Hepatocyte (in vitro differentiated cells): ENCODE results near the gene FAM167B. TPM values are rescaled to one million over a fixed set of nuclear protein-coding genes. Genes with fewer than 3 reads are reported as not detected.

Experiments
- DNase-seq: peaks from one replicate; pipeline ENCODE4 v3.0.0-alpha.2; 2016; ENCODE audit warnings: low spot score
- H2AFZ ChIP-seq: fragments of 200-600 bp; sonication (generic); 2 replicates; pipeline ENCODE4 v1.6.0; 2016; ENCODE audit warnings: antibody characterized with exemption, mild to moderate bottlenecking
- H3K27ac ChIP-seq: fragments of 200-600 bp; sonication (generic); 2 replicates; pipeline ENCODE4 v1.5.1; 2016; ENCODE audit warnings: mild to moderate bottlenecking
- H3K27me3 ChIP-seq: fragments of 200-600 bp; sonication (generic); 2 replicates; pipeline ENCODE4 v1.6.1; 2016
- H3K36me3 ChIP-seq: fragments of 200-600 bp; sonication (generic); replicated peaks from 2 replicates; pipeline ENCODE4 v1.5.1; 2016; ENCODE audit warnings: low read depth; ENCODE audit not compliant: insufficient read depth
- H3K4me1 ChIP-seq: fragments of 200-600 bp; sonication (generic); 2 replicates; pipeline ENCODE4 v1.5.1; 2016; ENCODE audit warnings: mild to moderate bottlenecking, moderate library complexity; ENCODE audit not compliant: insufficient read depth
- H3K4me2 ChIP-seq: fragments of 200-600 bp; sonication (generic); 2 replicates; pipeline ENCODE4 v1.6.0; 2016
- H3K4me3 ChIP-seq: fragments of 200-600 bp; sonication (generic); 2 replicates; pipeline ENCODE4 v1.5.1; 2016; ENCODE audit warnings: mild to moderate bottlenecking
- H3K79me2 ChIP-seq: fragments of 200-600 bp; sonication (generic); 2 replicates; pipeline ENCODE4 v1.6.0; 2017; ENCODE audit warnings: mild to moderate bottlenecking
- H3K9me2 ChIP-seq: fragments of 200-600 bp; sonication (generic); replicated peaks from 2 replicates; pipeline ENCODE4 v1.6.0; 2017; ENCODE audit warnings: mild to moderate bottlenecking; ENCODE audit not compliant: insufficient read depth
- H3K9me3 ChIP-seq: fragments of 200-600 bp; sonication (generic); 2 replicates; pipeline ENCODE4 v1.5.1; 2016; ENCODE audit warnings: low read depth, mild to moderate bottlenecking
- H4K20me1 ChIP-seq: fragments of 200-600 bp; sonication (generic); 2 replicates; pipeline ENCODE4 v1.6.0; 2016; ENCODE audit warnings: mild to moderate bottlenecking; ENCODE audit not compliant: insufficient read depth, poor library complexity, severe bottlenecking
- EZH2 ChIP-seq: fragments of 200-600 bp; sonication (generic); IDR thresholded peaks from 2 replicates; pipeline ENCODE4 v1.6.1; 2016; ENCODE audit warnings: antibody characterized with exemption, mild to moderate bottlenecking, borderline replicate concordance
- EZH2phosphoT487 ChIP-seq: fragments of 200-600 bp; sonication (generic); IDR thresholded peaks from one replicate; pipeline ENCODE4 v1.6.1; 2018; ENCODE audit warnings: antibody characterized with exemption, mild to moderate bottlenecking, low read depth, moderate library complexity; ENCODE audit not compliant: unreplicated experiment, severe bottlenecking
- WGBS: methylation state at CpG from one replicate; pipeline ENCODE4 v1.1.6; 2016; ENCODE audit warnings: low lambda C conversion rate; ENCODE audit errors: missing lambda C conversion rate; 5-methylcytosine and 5-hydroxymethylcytosine counted together
- polyA plus RNA-seq: library from polyadenylated mRNA; unstranded; fragments of >200 nt; fragmentation: Nextera tagmentation; extraction: Ambion mirVana; gene quantifications from 2 replicates; pipeline ENCODE4 v1.2.1, GENCODE V29; 2016
- total RNA-seq: library from RNA; depleted of rRNA; stranded (reverse); fragments of >200 nt; gene quantifications from 2 replicates; pipeline ENCODE4 v1.2.3, GENCODE V29; 2014
- TF ChIP-seq, protein P1 (sequence below): fragments of 200-600 bp; sonication (generic); IDR thresholded peaks from 2 replicates; pipeline ENCODE4 v1.5.1; 2016; ENCODE audit warnings: antibody characterized with exemption, mild to moderate bottlenecking; ENCODE audit not compliant: poor library complexity

The FAM167B gene
- total and polyA plus RNA-seq, 2 experiments from 2014 or later = 0.53 to 0.75 TPM

DNA sequence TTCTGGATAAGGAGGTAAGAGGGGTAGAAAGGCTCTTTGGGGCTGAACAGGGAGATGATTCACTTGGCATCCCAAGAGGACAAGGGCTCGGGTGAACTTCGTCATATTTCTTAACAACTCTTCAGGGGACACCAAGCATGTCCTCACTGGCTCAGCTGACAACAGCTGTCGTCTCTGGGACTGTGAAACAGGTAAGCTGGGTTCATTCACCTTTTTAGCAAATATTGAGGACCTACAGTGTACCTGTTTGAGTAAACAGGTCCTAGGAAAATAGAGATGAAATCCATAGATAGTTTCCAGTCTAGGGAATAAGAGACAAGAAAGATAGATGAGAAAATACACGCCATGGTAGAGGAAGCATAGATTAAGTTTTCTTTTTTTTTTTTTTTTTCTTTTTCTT is 22.7 kb upstream of the FAM167B start:
- H3K9me2 ChIP-seq = no peaks in the 10 kb centered on the region
- peaks cover 44% of the 10 kb centered on the region for H3K79me2 ChIP-seq
- TF ChIP-seq EZH2 (no peak), EZH2phosphoT487 (no peak)
- no peak overlapping the region for H2AFZ ChIP-seq
- H3K4me1 ChIP-seq = peaks cover 24% of the 10 kb centered on the region
- H3K4me3 ChIP-seq = no peak overlapping the region
- H3K27ac ChIP-seq = peak overlapping the region; percentile 97
- WGBS = 96% methylated on average over 4 of the region's 4 CpGs
- no peaks in the 10 kb centered on the region for H4K20me1 ChIP-seq
- no peaks in the 10 kb centered on the region for H3K27me3 ChIP-seq
- DNase-seq = no peak
- no peaks in the 10 kb centered on the region for H3K9me3 ChIP-seq
- H3K36me3 ChIP-seq = no peaks in the 10 kb centered on the region
- H3K4me2 ChIP-seq = no peak overlapping the region

DNA sequence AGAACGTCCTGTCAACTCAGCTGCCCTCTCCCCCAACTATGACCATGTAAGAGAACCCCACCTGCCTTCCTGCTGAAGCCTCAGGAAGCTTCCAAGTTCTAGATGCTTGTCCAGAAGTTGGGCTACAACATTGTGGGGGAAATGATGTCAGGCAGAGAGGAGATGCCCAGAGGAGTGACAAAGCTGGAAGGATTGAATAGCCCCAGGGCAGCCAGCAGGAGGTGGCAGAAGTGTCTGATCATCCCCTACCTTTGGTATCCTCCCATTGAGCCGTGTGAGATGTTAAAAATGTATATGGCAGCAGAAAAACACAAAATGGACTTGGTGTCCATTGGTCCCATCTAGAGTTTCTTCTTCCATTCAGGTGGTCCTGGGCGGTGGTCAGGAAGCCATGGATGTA is 18.3 kb upstream of the FAM167B start:
- H3K4me2 ChIP-seq = no peak overlapping the region
- TF ChIP-seq EZH2phosphoT487 (no peak), EZH2 (no peak)
- TF ChIP-seq, protein P1, sequence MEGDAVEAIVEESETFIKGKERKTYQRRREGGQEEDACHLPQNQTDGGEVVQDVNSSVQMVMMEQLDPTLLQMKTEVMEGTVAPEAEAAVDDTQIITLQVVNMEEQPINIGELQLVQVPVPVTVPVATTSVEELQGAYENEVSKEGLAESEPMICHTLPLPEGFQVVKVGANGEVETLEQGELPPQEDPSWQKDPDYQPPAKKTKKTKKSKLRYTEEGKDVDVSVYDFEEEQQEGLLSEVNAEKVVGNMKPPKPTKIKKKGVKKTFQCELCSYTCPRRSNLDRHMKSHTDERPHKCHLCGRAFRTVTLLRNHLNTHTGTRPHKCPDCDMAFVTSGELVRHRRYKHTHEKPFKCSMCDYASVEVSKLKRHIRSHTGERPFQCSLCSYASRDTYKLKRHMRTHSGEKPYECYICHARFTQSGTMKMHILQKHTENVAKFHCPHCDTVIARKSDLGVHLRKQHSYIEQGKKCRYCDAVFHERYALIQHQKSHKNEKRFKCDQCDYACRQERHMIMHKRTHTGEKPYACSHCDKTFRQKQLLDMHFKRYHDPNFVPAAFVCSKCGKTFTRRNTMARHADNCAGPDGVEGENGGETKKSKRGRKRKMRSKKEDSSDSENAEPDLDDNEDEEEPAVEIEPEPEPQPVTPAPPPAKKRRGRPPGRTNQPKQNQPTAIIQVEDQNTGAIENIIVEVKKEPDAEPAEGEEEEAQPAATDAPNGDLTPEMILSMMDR = no peak
- no peaks in the 10 kb centered on the region for H4K20me1 ChIP-seq
- H3K27me3 ChIP-seq = no peaks in the 10 kb centered on the region
- H3K9me2 ChIP-seq = no peaks in the 10 kb centered on the region
- 89% methylated on average over 3 of the region's 3 CpGs for WGBS
- H3K36me3 ChIP-seq = no peaks in the 10 kb centered on the region
- no peak for DNase-seq
- no peaks in the 10 kb centered on the region for H3K9me3 ChIP-seq
- no peak overlapping the region for H3K4me3 ChIP-seq
- no peak overlapping the region for H2AFZ ChIP-seq
- peaks cover 2% of the 10 kb centered on the region for H3K4me1 ChIP-seq
- H3K79me2 ChIP-seq = peaks cover 5% of the 10 kb centered on the region
- H3K27ac ChIP-seq = no peak overlapping the region

DNA sequence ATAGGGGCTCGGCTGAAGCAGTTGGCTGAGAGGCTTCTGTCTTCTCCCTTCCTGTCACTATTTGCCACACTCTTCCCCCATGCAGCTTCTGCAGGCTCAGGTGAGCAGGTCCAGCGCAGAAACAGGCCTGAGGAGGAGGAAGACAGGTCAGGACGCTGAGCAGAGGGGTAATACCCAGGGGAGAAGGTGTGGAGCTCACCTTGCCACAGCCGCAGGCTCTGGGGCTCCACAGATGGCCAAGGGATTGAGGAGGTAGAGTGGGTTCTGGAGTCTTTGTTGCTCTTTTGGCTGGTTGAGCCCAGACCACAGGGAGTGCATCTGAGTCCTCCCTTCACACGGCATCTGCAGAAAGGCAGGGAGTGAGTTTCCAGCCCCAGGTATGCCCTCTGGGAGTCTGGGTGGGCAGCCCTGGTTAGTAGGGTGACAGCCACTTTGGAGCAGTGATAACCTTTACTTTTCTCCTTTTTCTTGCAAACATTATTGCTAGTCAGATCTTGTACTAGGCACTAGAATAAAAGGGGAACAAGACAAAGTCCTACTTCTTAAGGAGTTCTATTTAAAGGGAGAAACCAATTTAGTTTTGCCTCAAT is 15.1 kb upstream of the FAM167B start:
- TF ChIP-seq EZH2phosphoT487 = no peak
- TF ChIP-seq EZH2 = no peak
- TF ChIP-seq, protein P1 = no peak
- WGBS = 96% methylated on average over 5 of the region's 5 CpGs

DNA sequence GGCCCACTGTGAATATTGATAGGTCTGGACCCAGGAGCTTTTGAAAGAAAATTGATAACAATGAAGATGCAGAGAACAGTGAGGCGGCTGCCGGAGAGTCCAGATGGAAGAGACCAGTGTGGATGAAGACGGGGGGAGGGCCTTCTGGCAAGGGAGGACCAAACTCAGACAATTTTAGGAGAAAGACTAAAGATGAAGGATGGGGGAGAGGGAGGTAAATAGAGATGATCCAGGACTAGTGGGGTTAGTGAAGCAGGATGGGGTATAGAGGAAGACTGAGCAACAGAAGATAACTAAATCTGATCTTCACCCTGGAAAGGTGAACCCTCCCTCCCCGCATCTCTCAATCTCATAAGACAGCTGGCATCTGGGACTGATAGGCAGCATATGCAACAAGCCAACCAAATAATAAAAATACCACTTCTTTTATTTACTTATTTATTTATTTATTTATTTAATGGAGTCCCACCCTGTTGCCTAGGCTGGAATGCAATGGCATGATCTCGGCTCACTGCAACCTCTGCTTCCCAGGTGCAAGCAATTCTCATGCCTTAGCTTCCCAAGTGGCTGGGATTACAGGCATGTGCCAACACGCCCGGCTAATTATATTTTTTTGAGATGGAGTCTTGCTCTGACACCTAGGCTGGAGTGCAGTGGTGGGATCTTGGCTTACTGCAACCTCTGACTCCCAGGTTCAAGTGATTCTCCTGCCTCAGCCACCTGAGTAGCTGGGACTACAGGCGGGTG is 14.3 kb upstream of the FAM167B start:
- no peak overlapping the region for H2AFZ ChIP-seq
- H3K79me2 ChIP-seq = no peaks in the 10 kb centered on the region
- H3K27me3 ChIP-seq = no peaks in the 10 kb centered on the region
- H3K27ac ChIP-seq = no peak overlapping the region
- no peak overlapping the region for H3K4me3 ChIP-seq
- no peaks in the 10 kb centered on the region for H3K36me3 ChIP-seq
- no peaks in the 10 kb centered on the region for H3K9me2 ChIP-seq
- no peaks in the 10 kb centered on the region for H3K4me1 ChIP-seq
- H4K20me1 ChIP-seq = no peaks in the 10 kb centered on the region
- WGBS = 95% methylated on average over 8 of the region's 8 CpGs
- H3K4me2 ChIP-seq = no peak overlapping the region
- no peaks in the 10 kb centered on the region for H3K9me3 ChIP-seq
- no peak for DNase-seq
- TF ChIP-seq, protein P1 = no peak
- TF ChIP-seq EZH2phosphoT487 (no peak), EZH2 (no peak)

More for the DNA sequence above, 15.1 kb upstream of the FAM167B start:
- Histone ChIP-seq H3K27me3 (no peaks in the 10 kb centered on the region), H3K9me2 (no peaks in the 10 kb centered on the region), H3K79me2 (no peaks in the 10 kb centered on the region), H4K20me1 (no peaks in the 10 kb centered on the region), H3K27ac (no peak overlapping the region), H3K4me2 (no peak overlapping the region), H3K36me3 (no peaks in the 10 kb centered on the region), H3K9me3 (no peaks in the 10 kb centered on the region), H3K4me1 (no peaks in the 10 kb centered on the region), H2AFZ (no peak overlapping the region), H3K4me3 (no peak overlapping the region)
- no peak for DNase-seq
